Activated CD8-positive, alpha-beta memory T cell treated with anti-CD3 and anti-CD28 coated beads, Interleukin-2, amount 50 U/mL, for 1 hour (primary cell): ENCODE data around the gene PAK6.

Source experiments
- DNase-seq: peaks from one replicate; pipeline ENCODE4 v3.0.0-alpha.2; 2020; ENCODE audit errors: extremely low read depth

PAK6 gene

GRCh38 chr15:40255033-40255432 lies 16.2 kb downstream of the PAK6 start:
- DNase-seq = no peak

- no peak for DNase-seq
These were observed 17.9 kb downstream of the PAK6 start for GRCh38 chr15:40256638-40257235.

- no peak for DNase-seq
These were observed 19.0 kb downstream of the PAK6 start for GRCh38 chr15:40257656-40258450.

- DNase-seq = no peak
These were observed 19.7 kb downstream of the PAK6 start for GRCh38 chr15:40258544-40258943.

GRCh38 chr15:40259021-40259420 lies 20.2 kb downstream of the PAK6 start:
- DNase-seq = no peak

GRCh38 chr15:40263024-40263754 lies 24.3 kb downstream of the PAK6 start:
- no peak for DNase-seq

- no peak for DNase-seq
These were observed 25.7 kb downstream of the PAK6 start for GRCh38 chr15:40264321-40265153.

GRCh38 chr15:40265355-40265754 lies 26.5 kb downstream of the PAK6 start:
- no peak for DNase-seq

GRCh38 chr15:40265875-40266274 lies 27.0 kb downstream of the PAK6 start:
- no peak for DNase-seq

GRCh38 chr15:40266828-40267304 lies 28.0 kb downstream of the PAK6 start:
- no peak for DNase-seq

GRCh38 chr15:40267670-40268069 lies 28.8 kb downstream of the PAK6 start:
- no peak for DNase-seq

- DNase-seq = no peak
These were observed 30.7 kb downstream of the PAK6 start for GRCh38 chr15:40269604-40270003.

- DNase-seq = no peak
These were observed 31.6 kb downstream of the PAK6 start for GRCh38 chr15:40270246-40270995.

- DNase-seq = no peak
These were observed 33.0 kb downstream of the PAK6 start for GRCh38 chr15:40271685-40272484.

- no peak for DNase-seq
These were observed 33.7 kb downstream of the PAK6 start for GRCh38 chr15:40272485-40273056.

- DNase-seq = no peak
These were observed 34.6 kb downstream of the PAK6 start for GRCh38 chr15:40273428-40273827.

GRCh38 chr15:40274350-40275274 lies 35.7 kb downstream of the PAK6 start:
- DNase-seq = peak; percentile 78

- DNase-seq = no peak
These were observed 36.7 kb downstream of the PAK6 start for GRCh38 chr15:40275523-40275922.

GRCh38 chr15:40275954-40276353 lies 37.1 kb downstream of the PAK6 start:
- no peak for DNase-seq
